Measurements from ENCODE around the gene TMEM182.

DNA sequence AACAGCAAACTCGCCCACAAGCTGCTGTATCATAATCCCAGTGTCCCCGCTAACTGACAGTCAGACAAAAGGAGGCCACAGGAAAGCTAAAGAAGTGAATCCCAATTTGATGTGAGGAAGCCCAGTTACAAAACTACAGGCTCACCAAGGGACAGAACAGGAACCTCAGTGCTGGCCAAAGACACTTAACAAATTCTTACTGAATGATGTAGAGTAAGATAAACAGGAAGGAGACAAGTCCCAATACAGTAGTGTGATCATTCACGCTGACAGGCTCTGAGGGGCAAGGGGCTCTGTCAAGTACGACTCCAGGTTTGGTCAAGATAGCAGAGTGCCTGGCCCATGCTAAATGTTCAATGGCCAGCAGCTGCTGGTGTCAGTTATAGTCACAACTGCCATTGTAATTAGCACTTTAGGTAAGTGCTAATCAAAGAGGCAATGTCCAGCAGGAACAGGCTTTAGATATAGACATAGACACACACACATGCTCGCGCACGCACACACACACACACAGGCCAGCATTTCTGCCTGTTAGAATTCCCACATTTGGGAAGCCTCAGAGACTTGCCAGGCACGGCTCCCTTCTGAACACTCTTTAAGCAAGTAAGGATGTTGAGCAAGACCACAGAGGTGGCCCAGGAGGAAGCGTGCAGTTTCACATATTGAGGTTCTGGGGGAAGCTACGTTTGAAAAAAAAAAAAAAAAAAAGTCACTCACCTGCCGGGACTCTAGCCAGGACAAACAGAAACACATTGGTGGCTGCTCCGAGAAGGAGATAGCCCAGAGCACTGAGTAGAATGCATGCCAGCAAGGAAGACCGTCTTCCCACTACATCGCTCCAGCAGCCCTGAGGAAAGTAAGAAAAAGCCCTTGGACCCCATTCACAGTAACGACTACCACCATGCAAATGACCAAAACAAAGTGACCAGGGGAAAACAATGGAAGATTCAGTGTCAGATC lies 35.4 kb upstream of the TMEM182 start:
- no peak for TF ChIP-seq EZH2 (IDR thresholded peaks at IDR 0.05; ENCODE audit: low read length, missing control alignments)
- TF ChIP-seq, protein P1, sequence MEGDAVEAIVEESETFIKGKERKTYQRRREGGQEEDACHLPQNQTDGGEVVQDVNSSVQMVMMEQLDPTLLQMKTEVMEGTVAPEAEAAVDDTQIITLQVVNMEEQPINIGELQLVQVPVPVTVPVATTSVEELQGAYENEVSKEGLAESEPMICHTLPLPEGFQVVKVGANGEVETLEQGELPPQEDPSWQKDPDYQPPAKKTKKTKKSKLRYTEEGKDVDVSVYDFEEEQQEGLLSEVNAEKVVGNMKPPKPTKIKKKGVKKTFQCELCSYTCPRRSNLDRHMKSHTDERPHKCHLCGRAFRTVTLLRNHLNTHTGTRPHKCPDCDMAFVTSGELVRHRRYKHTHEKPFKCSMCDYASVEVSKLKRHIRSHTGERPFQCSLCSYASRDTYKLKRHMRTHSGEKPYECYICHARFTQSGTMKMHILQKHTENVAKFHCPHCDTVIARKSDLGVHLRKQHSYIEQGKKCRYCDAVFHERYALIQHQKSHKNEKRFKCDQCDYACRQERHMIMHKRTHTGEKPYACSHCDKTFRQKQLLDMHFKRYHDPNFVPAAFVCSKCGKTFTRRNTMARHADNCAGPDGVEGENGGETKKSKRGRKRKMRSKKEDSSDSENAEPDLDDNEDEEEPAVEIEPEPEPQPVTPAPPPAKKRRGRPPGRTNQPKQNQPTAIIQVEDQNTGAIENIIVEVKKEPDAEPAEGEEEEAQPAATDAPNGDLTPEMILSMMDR (conservative IDR thresholded peaks at IDR 0.05 in 1 of 2, IDR thresholded peaks at IDR 0.05 in 1 of 2; ENCODE audit: low read depth in 1 of 2, low read length in 2 of 2) = no peak
